GM12801 (cell line): ENCODE measurements around the gene PRSS16.

Experiments used
- TF ChIP-seq, protein P1 (sequence below): IDR thresholded peaks from one replicate; pipeline ENCODE4 v1.5.1; 2011; ENCODE audit warnings: control low read depth; ENCODE audit not compliant: insufficient read length; ENCODE audit errors: extremely low read depth

PRSS16 gene

GRCh38 chr6:27238010-27238983 is 9.2 kb upstream of the PRSS16 start:
- TF ChIP-seq, protein P1, sequence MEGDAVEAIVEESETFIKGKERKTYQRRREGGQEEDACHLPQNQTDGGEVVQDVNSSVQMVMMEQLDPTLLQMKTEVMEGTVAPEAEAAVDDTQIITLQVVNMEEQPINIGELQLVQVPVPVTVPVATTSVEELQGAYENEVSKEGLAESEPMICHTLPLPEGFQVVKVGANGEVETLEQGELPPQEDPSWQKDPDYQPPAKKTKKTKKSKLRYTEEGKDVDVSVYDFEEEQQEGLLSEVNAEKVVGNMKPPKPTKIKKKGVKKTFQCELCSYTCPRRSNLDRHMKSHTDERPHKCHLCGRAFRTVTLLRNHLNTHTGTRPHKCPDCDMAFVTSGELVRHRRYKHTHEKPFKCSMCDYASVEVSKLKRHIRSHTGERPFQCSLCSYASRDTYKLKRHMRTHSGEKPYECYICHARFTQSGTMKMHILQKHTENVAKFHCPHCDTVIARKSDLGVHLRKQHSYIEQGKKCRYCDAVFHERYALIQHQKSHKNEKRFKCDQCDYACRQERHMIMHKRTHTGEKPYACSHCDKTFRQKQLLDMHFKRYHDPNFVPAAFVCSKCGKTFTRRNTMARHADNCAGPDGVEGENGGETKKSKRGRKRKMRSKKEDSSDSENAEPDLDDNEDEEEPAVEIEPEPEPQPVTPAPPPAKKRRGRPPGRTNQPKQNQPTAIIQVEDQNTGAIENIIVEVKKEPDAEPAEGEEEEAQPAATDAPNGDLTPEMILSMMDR, result no peak

DNA sequence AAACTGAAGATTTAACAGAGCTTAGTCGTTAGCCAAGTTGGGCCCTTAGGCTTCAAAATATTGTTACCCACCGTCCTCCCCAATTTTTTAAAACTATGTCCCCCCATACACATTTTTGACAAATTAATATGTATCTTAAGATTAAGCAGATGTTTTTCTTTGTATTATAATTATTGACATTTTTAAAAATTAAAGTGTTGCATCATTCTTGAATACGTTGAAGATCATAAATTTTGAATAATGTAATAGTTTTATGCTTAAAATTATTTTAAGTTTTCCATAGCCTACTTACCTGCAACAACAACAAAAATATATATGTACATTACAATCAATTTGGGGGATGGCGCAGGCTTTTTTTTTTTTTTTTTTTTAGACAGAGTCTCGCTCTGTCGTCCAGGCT is 8.2 kb upstream of the PRSS16 start:
- TF ChIP-seq, protein P1, result no peak

GRCh38 chr6:27241443-27241842 is 6.1 kb upstream of the PRSS16 start:
- TF ChIP-seq, protein P1, result no peak

DNA sequence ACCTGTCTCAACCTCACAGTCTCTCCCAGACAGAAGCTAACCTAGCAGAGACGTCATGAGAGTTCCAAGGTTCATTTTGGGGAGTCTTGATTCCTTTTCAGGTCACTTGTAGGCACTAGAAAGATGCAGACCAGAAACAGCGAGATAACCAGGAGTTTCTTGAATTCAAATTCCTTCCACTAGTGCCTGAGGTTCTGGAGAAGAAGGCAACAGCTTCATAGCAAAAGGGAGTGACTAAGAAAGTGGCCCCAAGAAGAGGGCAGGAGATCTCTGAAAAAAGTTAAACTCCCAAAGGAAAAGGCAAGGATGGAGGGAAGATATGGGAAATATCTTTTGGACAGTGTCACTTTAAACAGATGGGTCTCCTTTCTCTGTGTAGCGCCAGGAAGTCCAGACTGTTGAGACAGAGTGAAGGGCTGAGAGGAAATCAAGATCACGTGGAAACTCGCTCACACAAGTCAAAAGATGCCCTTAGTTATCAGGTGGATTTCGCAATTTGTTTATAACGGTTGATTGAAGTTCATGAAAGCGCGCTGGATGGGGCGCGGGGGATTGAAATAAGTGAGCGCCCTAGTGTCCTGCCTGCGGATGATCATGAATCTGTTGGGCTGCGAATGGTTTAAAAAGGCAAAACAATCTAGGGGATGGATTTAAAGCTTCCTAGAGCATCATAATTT is 4.8 kb upstream of the PRSS16 start:
- TF ChIP-seq, protein P1, result no peak

GRCh38 chr6:27248783-27249182 is 1.3 kb downstream of the PRSS16 start:
- TF ChIP-seq, protein P1, result no peak

GRCh38 chr6:27250277-27251111 is 3.0 kb downstream of the PRSS16 start:
- TF ChIP-seq, protein P1, result no peak
